GM18907 (cell line): ENCODE measurements around the gene FGL2.
"Not testable (repeated sequence)": the region's sequence is repeated elsewhere in the genome, so short reads cannot be mapped to it uniquely, and the experiment has no call there.

Experiments
- ATAC-seq: cut with Tn5 transposase; IDR thresholded peaks from one replicate; pipeline ENCODE4 v1.9.1; 2021; ENCODE audit warnings: mild to moderate bottlenecking, moderate library complexity; ENCODE audit not compliant: unreplicated experiment

Gene FGL2, protein sequence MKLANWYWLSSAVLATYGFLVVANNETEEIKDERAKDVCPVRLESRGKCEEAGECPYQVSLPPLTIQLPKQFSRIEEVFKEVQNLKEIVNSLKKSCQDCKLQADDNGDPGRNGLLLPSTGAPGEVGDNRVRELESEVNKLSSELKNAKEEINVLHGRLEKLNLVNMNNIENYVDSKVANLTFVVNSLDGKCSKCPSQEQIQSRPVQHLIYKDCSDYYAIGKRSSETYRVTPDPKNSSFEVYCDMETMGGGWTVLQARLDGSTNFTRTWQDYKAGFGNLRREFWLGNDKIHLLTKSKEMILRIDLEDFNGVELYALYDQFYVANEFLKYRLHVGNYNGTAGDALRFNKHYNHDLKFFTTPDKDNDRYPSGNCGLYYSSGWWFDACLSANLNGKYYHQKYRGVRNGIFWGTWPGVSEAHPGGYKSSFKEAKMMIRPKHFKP

DNA sequence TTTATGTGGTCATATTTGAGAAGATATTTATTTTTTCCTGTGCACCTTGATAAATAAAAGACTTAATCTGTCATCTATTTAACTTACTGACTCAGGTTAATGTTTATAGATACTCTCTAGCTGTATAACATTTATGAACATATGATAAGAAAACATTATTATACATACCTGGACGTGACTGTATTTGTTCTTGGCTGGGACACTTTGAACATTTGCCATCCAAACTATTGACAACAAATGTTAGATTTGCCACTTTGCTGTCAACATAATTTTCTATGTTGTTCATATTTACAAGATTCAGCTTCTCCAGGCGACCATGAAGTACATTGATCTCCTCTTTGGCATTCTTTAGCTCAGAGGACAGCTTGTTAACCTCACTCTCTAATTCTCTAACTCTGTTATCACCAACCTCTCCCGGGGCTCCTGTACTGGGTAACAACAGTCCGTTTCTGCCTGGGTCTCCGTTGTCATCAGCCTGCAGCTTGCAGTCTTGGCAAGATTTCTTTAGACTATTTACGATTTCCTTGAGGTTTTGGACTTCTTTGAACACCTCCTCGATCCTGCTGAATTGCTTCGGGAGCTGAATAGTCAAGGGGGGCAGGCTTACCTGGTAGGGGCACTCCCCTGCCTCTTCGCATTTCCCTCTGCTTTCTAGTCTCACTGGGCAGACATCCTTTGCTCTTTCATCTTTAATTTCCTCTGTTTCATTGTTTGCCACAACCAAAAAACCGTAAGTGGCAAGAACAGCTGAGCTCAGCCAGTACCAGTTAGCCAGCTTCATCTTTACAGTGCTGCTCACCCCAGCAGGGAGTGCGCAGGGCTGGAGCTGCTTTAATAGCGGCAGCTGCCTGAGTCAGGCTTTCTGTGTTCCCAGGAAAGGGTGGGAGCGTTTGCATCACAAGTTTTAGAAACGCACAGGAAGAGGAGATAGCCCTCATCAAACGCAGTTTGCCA is at the start of gene FGL2:
FGL2 (minus strand) TSS at position 807 of the 954 bp plus-strand sequence; CDS start at position 781, 26 bp downstream.
- peak; percentile 28 for ATAC-seq

DNA sequence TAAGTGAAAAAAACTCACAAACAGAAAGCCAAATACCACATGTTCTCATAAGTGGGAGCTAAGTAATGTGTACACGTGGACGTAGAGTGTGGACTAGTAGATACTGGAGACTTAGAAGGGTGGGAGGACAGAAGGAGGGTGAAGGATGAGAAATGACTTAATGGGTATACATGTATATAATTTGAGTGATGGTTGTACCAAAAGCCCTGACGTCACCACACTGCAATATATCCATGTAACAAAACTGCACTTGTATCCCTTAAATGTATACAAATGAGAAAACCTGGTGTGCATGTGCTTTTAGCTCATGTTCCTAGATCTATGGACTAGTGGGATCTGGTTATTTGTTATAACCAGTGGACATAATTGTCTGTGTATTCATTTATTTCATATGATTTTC is 48.5 kb upstream of the FGL2 start:
- ATAC-seq, result no peak

DNA sequence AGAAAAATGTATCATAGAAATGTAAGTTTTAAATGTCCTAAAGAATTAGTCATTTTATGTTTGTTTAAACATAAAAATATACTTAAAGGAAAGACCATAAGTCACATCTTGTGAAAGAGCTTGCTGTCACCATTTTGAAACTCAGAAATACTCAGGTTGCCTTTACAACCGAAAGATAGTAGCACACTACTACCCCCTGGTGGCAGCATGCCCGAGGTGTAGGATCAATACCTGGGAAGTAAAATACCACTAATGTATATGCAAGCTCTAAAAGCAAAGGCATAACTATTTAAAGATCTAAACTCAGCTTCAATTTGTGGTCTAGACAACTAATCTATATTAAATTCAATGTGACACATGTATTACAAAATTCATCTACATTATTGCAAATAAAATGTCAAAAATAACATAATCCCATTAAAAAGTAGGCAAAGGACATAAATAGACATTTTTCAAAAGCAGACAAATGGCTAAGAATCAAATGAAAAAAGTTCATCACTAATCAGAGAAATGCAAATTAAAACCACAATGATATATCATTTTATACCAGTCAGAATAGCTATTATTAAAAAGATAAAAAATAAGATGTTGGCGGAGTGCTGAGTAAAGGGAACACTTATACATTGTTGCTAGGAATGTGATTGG is 47.7 kb upstream of the FGL2 start:
- ATAC-seq, result peak; percentile 87

DNA sequence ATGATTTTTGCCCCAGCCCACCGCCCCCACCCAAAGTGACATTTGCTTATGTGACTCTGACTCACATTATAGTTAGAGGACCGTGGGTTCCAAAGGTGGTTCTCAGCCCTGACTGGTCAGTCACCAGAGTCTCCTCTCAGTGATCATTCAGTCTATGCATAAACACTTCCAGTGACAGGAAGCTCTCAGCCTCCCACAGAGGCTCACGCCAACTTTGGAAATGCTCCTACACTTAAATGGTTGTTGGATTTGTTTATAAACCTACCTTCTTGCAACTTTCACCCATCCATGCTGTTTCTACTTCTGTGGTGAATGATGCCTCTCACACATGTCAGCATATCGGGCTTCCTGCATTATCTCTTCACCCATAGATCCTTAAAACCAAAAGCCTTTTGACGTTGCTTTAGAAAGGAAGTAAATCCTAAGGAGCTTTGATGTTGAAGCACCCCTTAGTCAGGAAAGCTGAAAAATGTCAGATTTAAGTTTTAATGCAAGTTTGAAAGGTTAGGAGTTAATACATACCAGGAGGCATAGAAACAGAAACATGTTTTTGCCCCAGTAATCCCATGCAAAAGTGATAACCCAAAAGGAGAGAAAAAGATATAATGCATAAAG is 46.5 kb upstream of the FGL2 start:
- no peak for ATAC-seq

DNA sequence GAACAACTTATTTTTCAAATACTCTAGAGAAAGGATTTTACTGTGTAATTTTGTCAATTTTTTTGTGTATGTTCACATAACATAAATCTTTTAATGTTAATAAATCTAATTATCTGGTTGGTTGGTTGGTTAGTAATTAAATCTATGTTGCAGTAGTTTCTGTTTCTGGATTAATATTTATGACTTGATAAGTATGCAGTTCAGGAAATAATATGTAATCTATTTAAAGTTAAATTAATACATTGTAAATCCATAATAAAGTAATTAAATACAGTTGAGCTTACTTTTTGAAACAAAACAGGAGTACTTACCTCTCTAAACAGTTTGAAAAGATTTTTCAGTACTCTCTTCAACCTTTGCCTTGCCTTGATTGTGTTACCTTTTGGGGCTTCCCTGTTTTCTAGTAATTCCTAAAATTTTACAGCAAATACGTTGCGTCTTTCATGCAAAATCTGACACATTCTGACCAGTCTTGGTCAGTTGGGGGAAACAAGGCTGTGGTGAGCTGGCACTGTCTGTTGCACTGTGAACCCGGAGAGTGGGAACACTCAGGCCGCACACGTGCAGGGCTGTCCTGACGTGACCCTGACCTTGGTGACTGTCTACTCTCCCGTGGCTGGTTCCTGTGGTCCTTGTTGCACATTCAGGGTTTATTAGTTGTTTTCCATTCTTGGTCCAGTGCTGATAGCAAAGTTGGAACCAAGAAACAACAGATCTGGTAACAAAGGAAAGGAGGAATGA is 45.6 kb upstream of the FGL2 start:
- ATAC-seq, result no peak

DNA sequence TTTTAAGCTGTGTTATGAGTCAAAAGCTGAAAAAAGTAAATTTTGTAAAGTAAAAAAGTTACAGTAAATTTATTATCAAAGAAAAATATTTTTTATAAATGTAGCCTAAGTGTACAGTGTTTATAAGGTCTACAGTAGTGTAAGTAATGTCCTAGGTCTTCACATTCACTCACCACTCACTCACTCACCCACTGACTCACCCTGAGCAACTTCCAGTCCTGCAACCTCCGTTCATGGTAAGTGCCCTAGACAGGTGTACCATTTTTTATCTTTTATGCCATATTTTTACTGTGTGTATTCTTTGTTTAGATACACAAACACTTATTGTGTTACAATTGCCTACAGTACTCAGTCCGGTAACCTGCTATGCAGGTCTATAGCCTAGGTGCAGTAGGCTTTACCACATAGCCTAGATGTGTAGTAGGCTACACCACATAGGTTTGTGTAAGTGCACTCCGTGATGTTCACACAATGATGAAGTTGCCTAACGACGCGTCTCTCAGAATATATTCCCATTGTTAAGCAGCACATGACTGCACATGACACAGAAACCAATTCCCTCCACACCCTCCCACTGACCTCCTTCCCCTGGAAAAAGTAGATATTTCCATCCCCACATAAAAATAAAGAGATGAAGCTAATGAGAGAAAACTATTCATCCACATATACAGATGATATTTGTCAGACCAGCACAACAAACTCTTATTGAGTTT is 44.8 kb upstream of the FGL2 start:
- no peak for ATAC-seq

DNA sequence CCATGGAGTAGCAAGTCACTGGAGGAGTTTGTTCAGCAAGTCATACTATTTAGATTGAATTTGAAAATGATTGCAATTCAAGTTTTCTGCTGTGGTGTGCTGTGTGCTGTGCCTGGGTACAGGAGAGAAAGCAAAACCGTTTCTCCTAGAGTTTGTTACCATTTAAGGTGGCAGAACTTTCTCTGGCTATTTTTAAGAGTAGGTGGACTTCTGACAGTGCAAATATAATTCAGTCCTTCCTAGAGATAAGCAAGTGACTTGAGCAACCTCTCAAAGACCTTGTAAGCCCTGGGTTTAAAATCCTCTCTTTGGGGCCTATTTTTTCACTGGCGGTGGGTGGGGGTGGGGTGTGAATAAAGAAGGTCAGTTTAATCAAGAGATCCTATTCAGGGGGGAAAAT is 42.9 kb upstream of the FGL2 start:
- ATAC-seq, result no peak

DNA sequence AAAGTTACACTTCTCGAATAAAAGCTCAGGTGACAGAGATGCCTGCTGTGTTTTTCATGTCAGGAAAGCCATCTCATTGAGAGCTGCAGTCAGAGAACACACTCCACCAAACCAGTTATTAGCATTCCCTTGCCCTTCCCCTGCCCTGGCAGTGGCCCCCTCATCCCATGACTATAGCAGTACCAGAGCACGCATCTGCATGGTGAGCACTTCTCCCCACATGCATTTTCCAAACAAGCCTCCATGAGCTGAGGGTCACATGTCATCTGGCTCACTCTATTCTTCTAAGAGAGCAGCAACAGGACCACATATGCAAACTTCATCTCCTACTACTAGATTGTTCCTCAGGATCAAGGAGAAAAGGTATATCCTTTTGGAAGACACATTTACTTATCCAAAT is 42.4 kb upstream of the FGL2 start:
- ATAC-seq, result no peak

DNA sequence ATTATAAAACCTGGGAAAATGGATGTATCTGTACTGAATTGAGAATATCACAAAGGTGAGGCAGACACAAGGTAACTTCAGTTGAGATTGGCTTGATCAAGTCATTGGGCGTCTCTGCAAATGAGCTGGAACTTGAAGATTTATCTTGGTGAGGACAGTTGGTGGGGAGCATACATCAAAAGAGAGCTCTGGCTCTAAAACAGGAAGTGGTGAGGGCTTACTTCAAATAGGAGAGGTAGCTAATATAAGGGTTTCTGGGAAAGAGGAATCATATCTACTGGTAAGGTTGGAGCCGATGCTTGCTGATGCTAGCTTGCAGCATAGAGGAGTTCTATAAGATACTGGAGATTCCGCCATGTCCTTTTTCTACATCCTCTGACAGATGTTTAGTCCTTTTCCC is 39.9 kb upstream of the FGL2 start:
- no peak for ATAC-seq

DNA sequence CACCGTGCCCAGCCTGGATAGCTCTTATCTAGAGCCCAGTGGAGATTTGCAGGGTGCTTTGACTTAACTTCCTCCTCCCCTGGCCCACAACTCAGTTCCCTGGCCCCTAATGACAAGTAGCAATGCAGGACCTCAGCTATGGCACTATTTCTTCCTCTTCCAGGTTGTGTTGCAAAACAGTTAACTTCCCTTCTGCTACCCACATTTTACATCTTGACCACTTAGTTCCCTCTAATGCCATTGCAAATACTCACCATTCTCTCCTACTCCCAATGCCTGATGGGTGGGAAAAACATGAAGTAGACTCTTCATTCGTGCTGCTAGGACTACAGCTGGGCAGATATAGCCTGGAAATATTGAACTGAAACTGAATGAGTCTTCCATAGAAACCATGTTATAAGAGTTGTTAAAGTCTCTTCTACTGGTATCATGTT is 39.1 kb upstream of the FGL2 start:
- no peak for ATAC-seq

DNA sequence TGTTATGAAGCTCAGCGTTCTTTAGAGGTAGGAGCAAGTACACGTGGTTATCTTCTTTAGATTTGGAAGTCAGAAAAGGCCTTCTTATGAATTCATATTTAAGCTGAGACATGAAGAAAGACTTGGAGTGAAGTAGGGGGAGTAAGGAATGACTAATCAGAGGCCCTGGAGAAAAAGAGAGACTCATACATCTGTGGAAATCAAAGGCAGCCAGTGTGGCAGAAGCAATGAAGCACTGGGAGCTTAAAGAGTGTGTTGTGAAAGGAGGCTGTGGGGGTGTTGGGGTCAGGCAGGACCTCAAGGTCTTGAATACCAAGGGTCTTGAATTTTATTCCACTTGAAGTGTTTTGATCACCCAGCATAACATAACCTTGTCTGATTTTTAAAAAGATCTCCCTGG is 35.7 kb upstream of the FGL2 start:
- ATAC-seq, result no peak

DNA sequence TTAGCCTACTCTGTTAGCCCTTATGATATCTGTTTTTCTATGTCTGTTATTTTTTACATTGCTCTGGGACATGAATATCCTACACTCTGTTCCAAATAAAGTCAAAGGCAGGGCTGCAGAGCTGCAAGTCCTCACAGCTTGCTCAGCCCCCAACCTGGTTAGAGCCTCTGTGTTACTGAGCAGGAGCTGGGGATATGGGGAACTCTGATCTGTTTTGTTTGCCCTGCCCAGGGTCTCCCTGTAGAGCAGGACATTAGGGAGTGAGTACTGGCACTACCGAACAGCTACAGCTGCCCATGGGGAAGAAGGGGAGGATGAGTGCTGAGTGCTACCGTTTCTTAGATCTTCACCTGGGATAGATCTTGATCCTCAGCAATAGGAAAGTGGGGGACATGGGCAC is 32.8 kb upstream of the FGL2 start:
- ATAC-seq, result no peak

DNA sequence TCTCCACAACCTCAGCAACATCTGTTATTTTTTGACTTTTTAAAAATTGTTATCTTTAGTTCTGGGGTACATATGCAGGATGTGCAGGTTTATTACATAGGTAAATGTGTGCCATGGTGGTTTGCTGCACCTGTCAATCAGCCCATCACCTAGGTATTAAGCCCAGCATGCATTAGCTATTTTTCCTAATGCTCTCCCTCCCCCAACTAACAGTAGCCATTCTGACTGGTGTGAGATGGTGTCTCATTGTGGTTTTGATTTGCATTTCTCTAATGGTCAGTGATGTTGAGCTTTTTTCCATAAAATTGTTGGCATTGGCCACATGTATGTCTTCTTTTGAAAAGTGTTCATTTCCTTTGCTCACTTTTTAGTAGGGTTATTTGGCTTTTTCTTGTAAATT is 29.2 kb upstream of the FGL2 start:
- ATAC-seq, result not testable (repeated sequence)

DNA sequence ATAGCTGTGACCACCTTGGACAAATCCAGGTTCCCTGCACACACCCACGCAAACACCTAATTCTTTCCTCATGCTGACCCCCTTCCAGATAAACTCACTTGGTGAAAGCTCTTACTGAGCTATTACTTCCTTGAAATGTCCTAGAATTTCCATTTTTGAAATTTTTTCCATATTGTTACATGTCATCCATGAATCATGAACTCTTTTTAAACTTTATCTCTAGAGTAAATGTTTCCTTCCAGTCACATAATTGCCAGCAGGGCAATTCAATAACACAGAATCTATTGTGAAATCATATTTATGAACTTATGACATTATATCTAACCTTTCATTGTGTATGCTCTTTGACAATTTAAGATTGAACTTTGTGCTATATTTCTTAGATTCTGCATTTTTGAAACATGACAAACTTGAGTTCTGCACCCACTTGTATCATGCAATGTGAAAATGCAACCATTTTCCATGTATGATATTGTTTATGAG is 26.8 kb upstream of the FGL2 start:
- no peak for ATAC-seq

DNA sequence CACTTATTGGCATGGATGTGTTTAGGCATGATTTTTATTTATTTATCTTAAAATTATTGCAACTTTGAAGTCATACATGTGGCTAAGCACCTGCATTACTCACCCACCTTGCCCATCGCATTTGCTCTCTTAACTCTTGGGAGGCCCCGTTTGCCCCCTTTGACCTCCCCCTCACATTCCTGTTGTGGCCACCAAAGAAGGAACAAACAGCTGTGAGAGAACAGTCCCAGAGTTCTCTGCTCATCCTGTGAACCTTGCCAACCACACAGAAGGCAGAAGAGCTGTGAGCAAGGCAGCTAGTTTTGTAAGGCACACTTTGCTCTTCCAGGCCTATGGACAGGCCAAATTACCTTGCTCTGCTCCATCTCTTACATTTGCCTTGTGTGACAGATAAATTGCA is 23.6 kb upstream of the FGL2 start:
- no peak for ATAC-seq

DNA sequence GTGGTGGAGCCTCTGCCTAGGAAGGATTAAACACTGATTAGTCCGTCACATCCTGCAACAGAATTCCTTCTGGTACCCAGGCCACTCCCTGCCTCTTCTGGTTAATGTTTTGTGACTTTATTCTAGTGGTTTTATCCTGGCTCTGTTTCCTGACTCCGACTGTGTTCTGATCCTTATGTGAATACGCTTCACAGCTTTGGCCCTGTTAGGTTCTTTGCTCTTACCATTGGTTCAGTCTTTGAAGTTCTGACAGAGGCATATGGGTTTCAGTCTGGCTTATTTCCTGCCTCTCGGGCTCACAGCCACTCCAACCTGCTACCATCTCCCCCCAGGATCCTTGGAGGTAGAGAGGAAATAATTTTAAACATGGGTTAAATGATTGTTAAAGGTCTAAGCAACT is 23.2 kb upstream of the FGL2 start:
- no peak for ATAC-seq

DNA sequence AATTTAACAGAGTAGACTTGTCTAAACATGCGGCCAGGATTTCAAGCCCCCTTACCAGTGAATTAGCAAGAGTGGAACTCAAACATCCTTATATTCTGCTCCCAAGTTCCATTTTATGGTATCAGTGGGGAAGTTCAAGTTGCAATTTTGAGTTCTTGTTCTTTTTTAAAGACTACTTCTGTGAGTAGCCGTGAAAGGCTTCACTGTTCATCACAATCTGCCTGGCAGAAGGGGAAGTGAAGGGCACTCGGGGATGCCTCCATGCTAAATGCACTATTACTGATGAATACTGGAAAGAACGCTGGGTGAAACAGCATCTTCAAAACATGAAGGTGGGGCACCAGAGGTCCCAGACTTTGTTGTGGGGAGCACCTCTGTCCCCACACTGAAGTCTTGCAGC is 22.4 kb upstream of the FGL2 start:
- no peak for ATAC-seq

DNA sequence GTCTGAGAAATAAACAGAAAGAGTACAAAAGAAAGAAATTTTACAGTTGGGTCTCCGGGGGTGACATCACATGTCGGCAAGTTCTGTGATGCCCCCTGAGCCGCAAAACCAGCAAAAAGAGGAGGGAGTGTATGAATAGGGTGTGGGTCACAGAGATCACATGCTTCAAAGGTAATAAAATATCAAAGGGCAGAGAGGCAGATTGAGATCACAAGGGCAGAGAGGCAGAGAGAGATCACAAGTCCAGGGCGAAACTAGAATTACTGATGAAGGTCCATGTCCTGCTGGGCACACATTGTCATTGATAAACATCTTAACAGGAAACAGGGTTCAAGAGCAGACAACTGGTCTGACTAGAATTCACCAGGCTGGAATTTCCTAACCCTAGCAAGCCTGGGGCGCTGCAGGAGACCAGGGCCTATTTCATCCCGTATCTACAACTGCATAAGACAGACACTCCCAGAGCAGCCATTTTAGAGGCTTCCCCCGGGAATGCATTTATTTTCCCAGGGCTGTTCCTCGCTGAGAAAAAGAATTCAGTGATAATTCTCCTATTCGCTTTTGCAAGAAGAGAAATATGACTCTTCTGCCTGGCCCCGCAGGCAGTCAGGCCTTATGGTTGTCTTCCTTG is 20.2 kb upstream of the FGL2 start:
- ATAC-seq, result not testable (repeated sequence)
